Heart left ventricle (tissue), 16 donors: ENCODE measurements around the gene MIF4GD. TPM values are rescaled to one million over a fixed set of nuclear protein-coding genes. Genes with fewer than 3 reads are reported as not detected.
A peak's percentile ranks its signal among the peaks of the same experiment; 100 is the strongest.

Source experiments
- ATAC-seq, 4 donors: fragments of 200-7000 bp; cut with Tn5 transposase; one replicate each; pipeline ENCODE4 v1.9.1; 2020 to 2022; ENCODE audit warnings: moderate library complexity in 4 of 4, mild to moderate bottlenecking in 3 of 4, moderate number of reproducible peaks in 1 of 4
- DNase-seq, 5 donors: peaks; one replicate each; pipeline ENCODE4 v3.0.0-alpha.2; 2020
- H3K27ac ChIP-seq, 12 donors: fragments of 200-600 bp; sonication (generic) in 4 of 12; one replicate each; pipeline versions ENCODE4 v1.5.0 to v1.8.0; 2016 to 2022; ENCODE audit warnings: mild to moderate bottlenecking in 2 of 12
- H3K27me3 ChIP-seq, 9 donors: fragments of 200-600 bp; sonication (generic) in 2 of 9; one replicate each; pipeline versions ENCODE4 v1.5.1 to v1.8.0; 2016 to 2022; ENCODE audit warnings: mild to moderate bottlenecking in 3 of 9
- H3K36me3 ChIP-seq, 9 donors: fragments of 200-600 bp; sonication (generic) in 2 of 9; one replicate each; pipeline versions ENCODE4 v1.5.0 to v1.8.0; 2018 to 2022; ENCODE audit warnings: mild to moderate bottlenecking in 2 of 9
- H3K4me1 ChIP-seq, 12 donors: fragments of 200-600 bp; sonication (generic) in 4 of 12; one replicate each; pipeline versions ENCODE4 v1.5.0 to v1.8.0; 2016 to 2022; ENCODE audit warnings: mild to moderate bottlenecking in 3 of 12
- H3K4me3 ChIP-seq, 12 donors: fragments of 200-600 bp; sonication (generic) in 4 of 12; one replicate each; pipeline versions ENCODE4 v1.5.0 to v1.8.0; 2017 to 2022; ENCODE audit warnings: mild to moderate bottlenecking in 9 of 12, moderate library complexity in 4 of 12
- H3K9me3 ChIP-seq, 12 donors: fragments of 200-600 bp; sonication (generic) in 4 of 12; one replicate each; pipeline versions ENCODE4 v1.5.0 to v1.8.0; 2016 to 2022; ENCODE audit warnings: mild to moderate bottlenecking in 1 of 12
- POLR2A ChIP-seq, 2 donors: fragments of 450-650 bp; IDR thresholded peaks; one replicate each; pipeline ENCODE4 v1.6.1; 2017; ENCODE audit warnings: antibody characterized with exemption in 2 of 2, mild to moderate bottlenecking in 2 of 2, moderate library complexity in 2 of 2
- WGBS, 4 donors: extraction: QIAGEN DNeasy Blood & Tissue Kit in 2 of 4; methylation state at CpG; one replicate each; pipeline versions ENCODE4 v1.1.5 to v1.1.7; 2013 to 2018; 5-methylcytosine and 5-hydroxymethylcytosine counted together
- intact Hi-C, 10 donors: fragments of 100-400 bp; cut with DNase I; formaldehyde crosslinking; loops; one replicate each; pipeline versions ENCODE4 v1.11.1 to v1.14.2; 2022
- polyA plus RNA-seq, 2 donors: library from polyadenylated mRNA; stranded (reverse); fragments of 200-250 nt; gene quantifications; one replicate each; pipeline ENCODE4 v1.2.3, GENCODE V29; 2013
- total RNA-seq, 9 donors: library from RNA; depleted of rRNA in 2 of 9; stranded (reverse); fragments of >200 nt in 2 of 9; fragmentation: NEBNext Ultra II Directional in 3 of 9; extraction: Animal tissue kit (Norgen Biotek cat#: 25700) in 3 of 9; gene quantifications; one replicate each; pipeline versions ENCODE4 v1.1.0 to v1.2.4, GENCODE V29; 2016 to 2023
- TF ChIP-seq, protein P1 (sequence below), 12 donors: fragments of 200-600 bp; sonication (generic) in 4 of 12; IDR thresholded peaks; one replicate each; pipeline versions ENCODE4 v1.5.0 to v1.8.0; 2018 to 2022; ENCODE audit warnings: antibody characterized with exemption in 12 of 12, mild to moderate bottlenecking in 5 of 12
- donor health status: ischemic (EF 13 %, LVEDD 7.1; RV severe dilation, severe dysfunction).
- donor health status: healthy with polysubstance abuse.
- donor health status: DM: no; HTN: yes; CAD: no.
- donor health status: DM: no; HTN: no; CAD: no.
- donor health status: ischemic (EF 25% LVEDD 6.9; RV normal size, moderate dysfunction).
- donor health status: ischemic (EF 25% LVEDD 5.7; RV mildly dilated, moderate dysfunction).
- donor health status: healthy.
- donor health status: DM: yes; HTN: yes; CAD: no.
- donor health status: ischemic (EF 35%, LVEDD 5.7; RV mildly dilated, moderate dysfunction).
- donor health status: nonischemic (EF 11% LVEDD 7.7; RV severe dilation, severe dysfunction).
- donor health status: DM: yes; HTN: yes; CAD: no.
- donor health status: PGD.
- donor health status: ischemic (EF 29% LVEDD 5.4; RV normal size, mild dysfunction).
- donor health status: nonischemic (EF 23%, LVEDD 6.1; RV moderate dilation, normal function).

Gene MIF4GD
- total and polyA plus RNA-seq, 11 donors, result 8.6 to 34.7 (median 18.6) TPM

DNA sequence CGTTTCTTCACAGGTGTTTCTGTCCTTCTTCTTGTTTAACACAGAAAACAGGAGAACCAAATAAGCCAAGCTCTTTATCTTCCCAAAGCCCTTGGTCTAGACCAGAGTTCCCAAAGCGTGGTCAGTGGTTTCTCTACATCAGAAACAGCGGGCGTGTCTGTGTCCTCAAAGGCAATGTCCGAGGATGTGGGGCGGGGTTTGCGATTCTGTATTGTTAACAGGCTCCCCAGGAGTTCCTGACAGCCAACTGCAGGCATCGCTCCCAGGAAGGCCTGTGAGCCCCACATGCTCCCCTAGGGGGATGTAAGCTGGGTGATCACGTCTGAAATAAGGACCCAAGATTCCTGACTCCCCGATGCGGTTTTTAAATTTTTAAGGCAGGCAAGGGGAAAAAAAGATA is 46.6 kb upstream of the MIF4GD start:
- DNase-seq (no peak), ATAC-seq (no peak)
- Histone ChIP-seq H3K27ac (peak overlapping the region in 1 of 12 donors; percentile 95), H3K9me3 (no peaks in the 10 kb centered on the region), H3K36me3 (peaks cover 0 to 51% (median 43%) of the 10 kb centered on the region in 9 donors), H3K27me3 (no peaks in the 10 kb centered on the region), H3K4me3 (no peak overlapping the region), H3K4me1 (peaks cover 0 to 63% (median 0%) of the 10 kb centered on the region in 12 donors)
- no peak for TF ChIP-seq POLR2A (IDR thresholded peaks at IDR 0.05)
- TF ChIP-seq, protein P1, sequence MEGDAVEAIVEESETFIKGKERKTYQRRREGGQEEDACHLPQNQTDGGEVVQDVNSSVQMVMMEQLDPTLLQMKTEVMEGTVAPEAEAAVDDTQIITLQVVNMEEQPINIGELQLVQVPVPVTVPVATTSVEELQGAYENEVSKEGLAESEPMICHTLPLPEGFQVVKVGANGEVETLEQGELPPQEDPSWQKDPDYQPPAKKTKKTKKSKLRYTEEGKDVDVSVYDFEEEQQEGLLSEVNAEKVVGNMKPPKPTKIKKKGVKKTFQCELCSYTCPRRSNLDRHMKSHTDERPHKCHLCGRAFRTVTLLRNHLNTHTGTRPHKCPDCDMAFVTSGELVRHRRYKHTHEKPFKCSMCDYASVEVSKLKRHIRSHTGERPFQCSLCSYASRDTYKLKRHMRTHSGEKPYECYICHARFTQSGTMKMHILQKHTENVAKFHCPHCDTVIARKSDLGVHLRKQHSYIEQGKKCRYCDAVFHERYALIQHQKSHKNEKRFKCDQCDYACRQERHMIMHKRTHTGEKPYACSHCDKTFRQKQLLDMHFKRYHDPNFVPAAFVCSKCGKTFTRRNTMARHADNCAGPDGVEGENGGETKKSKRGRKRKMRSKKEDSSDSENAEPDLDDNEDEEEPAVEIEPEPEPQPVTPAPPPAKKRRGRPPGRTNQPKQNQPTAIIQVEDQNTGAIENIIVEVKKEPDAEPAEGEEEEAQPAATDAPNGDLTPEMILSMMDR (IDR thresholded peaks at IDR 0.05), result no peak
- 72 to 80% (median 79%) methylated on average over 11 of the region's 11 CpGs for WGBS, 4 donors
- intact Hi-C loops, result loop anchor here in 1 of 10 donors (10.0 kb wide), 1 partner anchor 217 kb away; no protein-coding TSS in a partner anchor

DNA sequence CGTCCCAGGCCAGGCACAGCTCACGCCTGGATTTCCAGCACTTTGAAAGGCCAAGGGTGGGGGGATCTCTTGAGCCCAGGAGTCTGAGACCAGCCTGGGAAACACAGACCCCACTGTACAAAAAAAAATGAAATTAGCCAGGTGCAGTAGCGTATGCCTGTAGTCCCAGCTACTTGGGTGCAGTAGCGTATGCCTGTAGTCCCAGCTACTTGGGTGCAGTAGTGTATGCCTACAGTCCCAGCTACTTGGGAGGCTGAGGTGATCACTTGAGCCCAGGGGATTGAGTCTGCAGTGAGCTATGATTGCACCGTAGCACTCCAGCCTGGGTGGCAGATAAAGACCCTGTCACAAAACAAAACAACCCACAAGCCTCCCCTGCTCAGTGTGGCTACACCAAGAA is 45.2 kb upstream of the MIF4GD start:
- TF ChIP-seq, protein P1 (IDR thresholded peaks at IDR 0.05), result no peak
- TF ChIP-seq POLR2A (IDR thresholded peaks at IDR 0.05), result no peak
- intact Hi-C loops, result loop anchor here in 1 of 10 donors (10.0 kb wide), 1 partner anchor 219 kb away; no protein-coding TSS in a partner anchor
- Histone ChIP-seq H3K9me3 (no peaks in the 10 kb centered on the region), H3K36me3 (peaks cover 0 to 39% (median 37%) of the 10 kb centered on the region in 9 donors), H3K4me1 (peaks cover 0 to 73% (median 0%) of the 10 kb centered on the region in 12 donors), H3K27me3 (no peaks in the 10 kb centered on the region), H3K27ac (peak overlapping the region in 1 of 12 donors; percentile 95), H3K4me3 (no peak overlapping the region)
- 83 to 89% (median 85%) methylated on average over 4 to 5 of the region's 5 CpGs for WGBS, 4 donors
- DNase-seq (no peak), ATAC-seq (peak in 1 of 4 donors; percentile 4)

DNA sequence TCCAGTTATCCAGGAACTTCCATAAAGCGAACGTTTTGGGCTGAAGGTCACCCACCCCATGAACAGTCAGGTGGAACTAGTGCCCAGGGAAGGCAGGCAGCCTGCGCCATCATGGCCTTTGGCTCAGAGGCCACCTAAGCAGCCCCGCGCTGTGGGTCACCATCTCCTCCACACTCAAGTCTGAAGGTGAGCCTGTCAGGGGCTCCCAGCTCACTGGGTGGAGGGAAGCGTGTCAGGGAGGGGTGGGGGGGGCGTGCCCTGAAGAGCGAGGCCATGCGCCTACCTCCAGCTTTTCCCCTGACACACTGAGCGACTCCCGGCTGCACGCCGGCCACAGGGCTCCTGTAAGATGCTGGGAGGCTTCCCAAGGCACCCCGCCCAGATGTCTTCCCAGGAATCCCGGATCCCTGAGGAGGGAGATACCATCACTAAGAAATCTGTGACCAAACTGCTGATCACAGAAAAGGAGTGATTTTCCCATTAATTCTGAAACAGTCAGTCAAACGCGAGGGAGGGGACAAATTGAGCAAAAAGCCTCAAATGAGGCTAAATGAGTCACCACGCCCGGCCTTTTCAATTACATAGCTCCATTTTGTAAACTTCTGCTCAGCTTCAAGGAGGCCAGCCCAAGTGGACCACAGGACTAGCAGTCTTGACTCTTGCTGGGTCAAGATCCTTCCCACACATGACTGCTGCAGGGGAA is 44.7 kb upstream of the MIF4GD start:
- Histone ChIP-seq H3K9me3 (no peaks in the 10 kb centered on the region), H3K27me3 (no peaks in the 10 kb centered on the region), H3K4me1 (peaks cover 0 to 79% (median 0%) of the 10 kb centered on the region in 12 donors), H3K27ac (peak overlapping the region in 1 of 12 donors; percentile 95), H3K36me3 (peaks cover 0 to 34% (median 31%) of the 10 kb centered on the region in 9 donors), H3K4me3 (no peak overlapping the region)
- WGBS, 4 donors, result 85 to 89% (median 87%) methylated on average over 19 of the region's 19 CpGs
- TF ChIP-seq POLR2A (IDR thresholded peaks at IDR 0.05), result no peak
- TF ChIP-seq, protein P1 (IDR thresholded peaks at IDR 0.05), result no peak
- ATAC-seq (no peak), DNase-seq (no peak)
- intact Hi-C loops, result loop anchor here in 1 of 10 donors (10.0 kb wide), 1 partner anchor 219 kb away; no protein-coding TSS in a partner anchor

DNA sequence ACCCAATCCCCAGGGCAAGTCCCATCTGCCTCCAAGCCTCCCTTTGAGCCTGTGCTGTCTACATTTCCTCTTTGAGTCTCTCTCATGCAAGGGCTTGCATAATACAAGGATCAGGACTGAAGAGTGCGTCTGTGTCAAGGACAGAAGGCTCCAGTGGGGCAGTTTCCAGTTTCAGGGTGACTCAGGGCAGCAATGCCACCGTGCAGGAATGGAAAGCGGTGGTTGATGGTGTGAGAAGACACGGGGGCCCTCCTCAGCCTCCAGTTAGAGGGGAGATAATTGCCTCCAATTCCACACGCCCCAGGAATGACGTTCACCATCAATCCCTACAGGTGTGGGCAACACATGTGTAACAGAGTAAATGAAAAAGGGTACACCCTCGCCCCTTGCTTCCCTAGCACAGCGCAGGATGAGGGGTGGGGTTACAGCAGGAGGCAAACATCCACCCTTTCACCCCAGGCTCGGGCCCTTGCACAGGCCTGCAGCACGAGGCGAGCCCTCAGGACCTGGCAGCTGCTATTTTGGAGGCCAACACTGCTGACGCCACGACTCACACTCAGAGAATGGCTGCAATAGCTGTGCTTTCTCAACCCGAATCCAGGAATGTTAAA is 43.0 kb upstream of the MIF4GD start:
- ATAC-seq, result peak in 3 of 4 donors; percentile 47 to 71 (median 68)
- H3K4me1 ChIP-seq, result peaks cover 0 to 95% (median 2%) of the 10 kb centered on the region in 12 donors
- H3K27me3 ChIP-seq, result no peaks in the 10 kb centered on the region
- H3K4me3 ChIP-seq, result no peak overlapping the region
- intact Hi-C loops, result loop anchor here in 1 of 10 donors (10.0 kb wide), 1 partner anchor 221 kb away; no protein-coding TSS in a partner anchor
- H3K27ac ChIP-seq, result peak overlapping the region in 8 of 12 donors; percentile 15 to 95 (median 32)
- peak in 1 of 5 donors; percentile 50 for DNase-seq
- H3K36me3 ChIP-seq, result peaks cover 0 to 19% (median 17%) of the 10 kb centered on the region in 9 donors
- TF ChIP-seq, protein P1 (IDR thresholded peaks at IDR 0.05), result no peak
- TF ChIP-seq POLR2A (IDR thresholded peaks at IDR 0.05), result no peak
- whole genome bisulfite sequencing, 4 donors, result 85 to 90% (median 88%) methylated on average over 14 of the region's 14 CpGs
- no peaks in the 10 kb centered on the region for H3K9me3 ChIP-seq
